ENCODE measurements around the gene CHGA. TPM values are rescaled to one million over a fixed set of nuclear protein-coding genes. Genes with fewer than 3 reads are reported as not detected.
A peak's percentile ranks its signal among the peaks of the same experiment; 100 is the strongest.

CHGA gene
- total and polyA plus RNA-seq, 2 of the 13 experiments (the other 11 are each of a cell fraction or from before 2014, with no cell fraction given): not detected

DNA sequence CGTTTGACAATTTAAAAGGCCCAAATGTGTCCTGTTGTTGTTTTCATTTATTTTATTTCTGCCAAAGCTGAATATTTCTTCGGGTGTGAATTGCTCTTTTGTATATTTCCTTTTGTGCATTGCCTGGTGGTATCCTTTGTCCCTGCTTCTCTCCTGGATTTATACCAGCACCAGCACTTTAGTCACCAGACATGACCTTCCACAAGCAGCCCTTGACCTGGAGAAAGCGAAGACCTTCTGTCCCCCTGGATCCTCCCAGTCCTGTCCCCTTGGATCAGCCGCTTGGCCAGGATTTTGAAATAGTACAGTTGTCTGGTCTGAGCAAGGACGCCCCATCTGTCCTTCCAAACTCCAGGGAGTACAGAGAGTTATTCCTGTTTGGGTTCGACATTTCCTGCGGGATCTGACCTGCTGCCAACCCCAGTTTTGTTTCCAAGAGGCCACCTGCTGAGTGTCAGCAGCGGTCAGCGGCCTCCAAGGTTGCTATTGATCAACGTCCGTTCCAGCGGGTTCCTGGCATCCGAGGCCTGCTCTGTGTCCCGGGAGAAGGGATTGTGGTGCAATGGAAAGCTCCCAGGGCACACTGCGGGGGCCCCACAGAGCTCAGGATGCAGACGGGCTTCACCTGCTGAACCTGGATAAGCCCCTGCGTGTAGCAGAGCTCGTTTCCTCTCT, 45.1 kb upstream of the CHGA start (continued):
- TF ChIP-seq ZNF839 (CRISPR knock-in tag; IDR thresholded peaks at IDR 0.05; ENCODE audit: borderline replicate concordance) (no peak), ZBTB1 (CRISPR knock-in tag; IDR thresholded peaks at IDR 0.05; ENCODE audit: borderline replicate concordance) (no peak), SIN3A (IDR thresholded peaks at IDR 0.05; ENCODE audit: borderline replicate concordance, low read depth, low read length) (no peak), ZNF264 (CRISPR knock-in tag; IDR thresholded peaks at IDR 0.05) (no peak), MIER2 (CRISPR knock-in tag; IDR thresholded peaks at IDR 0.05) (peak; percentile 67; the same call in 1 of the 2 replicates), ZNF878 (CRISPR knock-in tag; IDR thresholded peaks at IDR 0.05) (no peak), MED1 (CRISPR knock-in tag; IDR thresholded peaks at IDR 0.05) (peak; percentile 51), THAP11 (CRISPR knock-in tag; IDR thresholded peaks at IDR 0.05) (peak; percentile 26; the same call in 1 of the 2 replicates), ZNF468 (CRISPR knock-in tag; IDR thresholded peaks at IDR 0.05) (no peak), KLF15 (CRISPR knock-in tag; IDR thresholded peaks at IDR 0.05; ENCODE audit: borderline replicate concordance) (no peak), MAFK (conservative IDR thresholded peaks at IDR 0.05 in 1 of 2, IDR thresholded peaks at IDR 0.05 in 1 of 2; ENCODE audit: low read length in 2 of 2) (no peak), ZKSCAN5 (CRISPR knock-in tag; IDR thresholded peaks at IDR 0.05) (no peak), ZSCAN25 (CRISPR knock-in tag; IDR thresholded peaks at IDR 0.05) (no peak), ZNF367 (CRISPR knock-in tag; IDR thresholded peaks at IDR 0.05; ENCODE audit: borderline replicate concordance) (no peak), SUZ12 (IDR thresholded peaks at IDR 0.05; ENCODE audit: low read depth, low read length) (no peak), GTF2F1 (IDR thresholded peaks at IDR 0.05; ENCODE audit: low read length) (no peak), BRCA1 (CRISPR knock-in tag; IDR thresholded peaks at IDR 0.05) (no peak; the same call in 1 of the 2 replicates), BHLHE40 (IDR thresholded peaks at IDR 0.05; ENCODE audit: low read length) (no peak), LCORL (IDR thresholded peaks at IDR 0.05) (no peak), LCORL (CRISPR knock-in tag; IDR thresholded peaks at IDR 0.05) (peak; percentile 73)
- TF ChIP-seq, protein P1, sequence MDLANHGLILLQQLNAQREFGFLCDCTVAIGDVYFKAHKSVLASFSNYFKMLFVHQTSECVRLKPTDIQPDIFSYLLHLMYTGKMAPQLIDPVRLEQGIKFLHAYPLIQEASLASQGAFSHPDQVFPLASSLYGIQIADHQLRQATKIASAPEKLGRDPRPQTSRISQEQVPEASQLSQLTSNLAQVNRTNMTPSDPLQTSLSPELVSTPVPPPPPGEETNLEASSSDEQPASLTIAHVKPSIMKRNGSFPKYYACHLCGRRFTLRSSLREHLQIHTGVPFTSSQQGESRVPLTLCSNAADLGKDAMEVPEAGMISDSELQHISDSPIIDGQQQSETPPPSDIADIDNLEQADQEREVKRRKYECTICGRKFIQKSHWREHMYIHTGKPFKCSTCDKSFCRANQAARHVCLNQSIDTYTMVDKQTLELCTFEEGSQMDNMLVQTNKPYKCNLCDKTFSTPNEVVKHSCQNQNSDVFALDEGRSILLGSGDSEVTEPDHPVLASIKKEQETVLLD (CRISPR knock-in tag; IDR thresholded peaks at IDR 0.05; ENCODE audit: low read depth): no peak
- TF ChIP-seq, protein P2, sequence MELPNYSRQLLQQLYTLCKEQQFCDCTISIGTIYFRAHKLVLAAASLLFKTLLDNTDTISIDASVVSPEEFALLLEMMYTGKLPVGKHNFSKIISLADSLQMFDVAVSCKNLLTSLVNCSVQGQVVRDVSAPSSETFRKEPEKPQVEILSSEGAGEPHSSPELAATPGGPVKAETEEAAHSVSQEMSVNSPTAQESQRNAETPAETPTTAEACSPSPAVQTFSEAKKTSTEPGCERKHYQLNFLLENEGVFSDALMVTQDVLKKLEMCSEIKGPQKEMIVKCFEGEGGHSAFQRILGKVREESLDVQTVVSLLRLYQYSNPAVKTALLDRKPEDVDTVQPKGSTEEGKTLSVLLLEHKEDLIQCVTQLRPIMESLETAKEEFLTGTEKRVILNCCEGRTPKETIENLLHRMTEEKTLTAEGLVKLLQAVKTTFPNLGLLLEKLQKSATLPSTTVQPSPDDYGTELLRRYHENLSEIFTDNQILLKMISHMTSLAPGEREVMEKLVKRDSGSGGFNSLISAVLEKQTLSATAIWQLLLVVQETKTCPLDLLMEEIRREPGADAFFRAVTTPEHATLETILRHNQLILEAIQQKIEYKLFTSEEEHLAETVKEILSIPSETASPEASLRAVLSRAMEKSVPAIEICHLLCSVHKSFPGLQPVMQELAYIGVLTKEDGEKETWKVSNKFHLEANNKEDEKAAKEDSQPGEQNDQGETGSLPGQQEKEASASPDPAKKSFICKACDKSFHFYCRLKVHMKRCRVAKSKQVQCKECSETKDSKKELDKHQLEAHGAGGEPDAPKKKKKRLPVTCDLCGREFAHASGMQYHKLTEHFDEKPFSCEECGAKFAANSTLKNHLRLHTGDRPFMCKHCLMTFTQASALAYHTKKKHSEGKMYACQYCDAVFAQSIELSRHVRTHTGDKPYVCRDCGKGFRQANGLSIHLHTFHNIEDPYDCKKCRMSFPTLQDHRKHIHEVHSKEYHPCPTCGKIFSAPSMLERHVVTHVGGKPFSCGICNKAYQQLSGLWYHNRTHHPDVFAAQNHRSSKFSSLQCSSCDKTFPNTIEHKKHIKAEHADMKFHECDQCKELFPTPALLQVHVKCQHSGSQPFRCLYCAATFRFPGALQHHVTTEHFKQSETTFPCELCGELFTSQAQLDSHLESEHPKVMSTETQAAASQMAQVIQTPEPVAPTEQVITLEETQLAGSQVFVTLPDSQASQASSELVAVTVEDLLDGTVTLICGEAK (IDR thresholded peaks at IDR 0.05): no peak
- TF ChIP-seq, protein P2 (CRISPR knock-in tag; IDR thresholded peaks at IDR 0.05): no peak
